HG03045 (cell line): ENCODE results near the gene ISY1.
A peak's percentile ranks its signal among the peaks of the same experiment; 100 is the strongest.
"Not testable (repeated sequence)": the region's sequence is repeated elsewhere in the genome, so short reads cannot be mapped to it uniquely, and the experiment has no call there.

Source experiments
- ATAC-seq: cut with Tn5 transposase; IDR thresholded peaks from one replicate; pipeline ENCODE4 v1.9.1; 2021; ENCODE audit warnings: mild to moderate bottlenecking, moderate library complexity; ENCODE audit not compliant: unreplicated experiment

Gene ISY1

GRCh38 chr3:129121016-129121791, 39.7 kb downstream of the ISY1 start:
- peak; percentile 42 for ATAC-seq

- peak; percentile 59 for ATAC-seq
Observed at GRCh38 chr3:129120254-129121004, 40.4 kb downstream of the ISY1 start.

GRCh38 chr3:129119365-129120100, 41.3 kb downstream of the ISY1 start:
- no peak for ATAC-seq

GRCh38 chr3:129118745-129119144, 42.1 kb downstream of the ISY1 start:
- no peak for ATAC-seq

- ATAC-seq: no peak
Observed at GRCh38 chr3:129117134-129117533, 43.7 kb downstream of the ISY1 start.

GRCh38 chr3:129116482-129116946, 44.3 kb downstream of the ISY1 start:
- no peak for ATAC-seq

- ATAC-seq: no peak
Observed at GRCh38 chr3:129114455-129114854, 46.4 kb downstream of the ISY1 start.

- ATAC-seq: no peak
Observed at GRCh38 chr3:129112308-129113052, 48.4 kb downstream of the ISY1 start.

GRCh38 chr3:129111076-129111780, 49.6 kb downstream of the ISY1 start:
- ATAC-seq: not testable (repeated sequence)

GRCh38 chr3:129107793-129108192, 53.1 kb downstream of the ISY1 start:
- no peak for ATAC-seq

GRCh38 chr3:129106866-129107565, 53.8 kb downstream of the ISY1 start:
- no peak for ATAC-seq

GRCh38 chr3:129106320-129106719, 54.5 kb downstream of the ISY1 start:
- ATAC-seq: no peak

- ATAC-seq: no peak
Observed at GRCh38 chr3:129105862-129106261, 55.0 kb downstream of the ISY1 start.

GRCh38 chr3:129104498-129105079, 56.3 kb downstream of the ISY1 start:
- ATAC-seq: no peak

- ATAC-seq: no peak
Observed at GRCh38 chr3:129104051-129104450, 56.8 kb downstream of the ISY1 start.

GRCh38 chr3:129103296-129103695, 57.6 kb downstream of the ISY1 start:
- no peak for ATAC-seq

- no peak for ATAC-seq
Observed at GRCh38 chr3:129101370-129102138, 59.3 kb downstream of the ISY1 start.

- ATAC-seq: no peak
Observed at GRCh38 chr3:129100274-129100673, 60.6 kb downstream of the ISY1 start.
